HG03354 (cell line): Measurements from ENCODE around the gene SRRM4.

Experiments
- ATAC-seq: cut with Tn5 transposase; IDR thresholded peaks from one replicate; pipeline ENCODE4 v1.9.1; 2021; ENCODE audit warnings: mild to moderate bottlenecking; ENCODE audit not compliant: unreplicated experiment, poor library complexity, severe bottlenecking

The SRRM4 gene

GRCh38 chr12:119180380-119181040 is 199.2 kb downstream of the SRRM4 start:
- no peak for ATAC-seq

- ATAC-seq = no peak
Measured at GRCh38 chr12:119181202-119181601, 199.9 kb downstream of the SRRM4 start.

- no peak for ATAC-seq
Measured at GRCh38 chr12:119181944-119182343, 200.6 kb downstream of the SRRM4 start.

- no peak for ATAC-seq
Measured at GRCh38 chr12:119182701-119183493, 201.6 kb downstream of the SRRM4 start.

GRCh38 chr12:119183942-119184695 is 202.8 kb downstream of the SRRM4 start:
- no peak for ATAC-seq

GRCh38 chr12:119195256-119195655 is 213.9 kb downstream of the SRRM4 start:
- ATAC-seq = no peak

GRCh38 chr12:119198440-119198839 is 217.1 kb downstream of the SRRM4 start:
- ATAC-seq = no peak

GRCh38 chr12:119200601-119201000 is 219.3 kb downstream of the SRRM4 start:
- ATAC-seq = no peak

GRCh38 chr12:119201789-119202543 is 220.6 kb downstream of the SRRM4 start:
- no peak for ATAC-seq

GRCh38 chr12:119202544-119202943 is 221.2 kb downstream of the SRRM4 start:
- ATAC-seq = no peak

GRCh38 chr12:119204131-119204530 is 222.8 kb downstream of the SRRM4 start:
- no peak for ATAC-seq

GRCh38 chr12:119204671-119205285 is 223.4 kb downstream of the SRRM4 start:
- ATAC-seq = no peak

- ATAC-seq = no peak
Measured at GRCh38 chr12:119206348-119207062, 225.2 kb downstream of the SRRM4 start.

GRCh38 chr12:119207063-119207560 is 225.8 kb downstream of the SRRM4 start:
- ATAC-seq = no peak

GRCh38 chr12:119208626-119209061 is 227.3 kb downstream of the SRRM4 start:
- ATAC-seq = no peak

GRCh38 chr12:119211884-119212283 is 230.5 kb downstream of the SRRM4 start:
- no peak for ATAC-seq
